ENCODE data around the gene PILRA. TPM values are rescaled to one million over a fixed set of nuclear protein-coding genes. Genes with fewer than 3 reads are reported as not detected.

The PILRA gene
- total RNA-seq, 1 experiment from 2014 or later, result 1.8 TPM

- TF ChIP-seq GTF2I (CRISPR knock-in tag; conservative IDR thresholded peaks at IDR 0.05), result no peak
- no peak for TF ChIP-seq E2F1 (CRISPR knock-in tag; IDR thresholded peaks at IDR 0.05)
- no peak for TF ChIP-seq IRF1 (CRISPR knock-in tag; IDR thresholded peaks at IDR 0.05)
- TF ChIP-seq NFATC4 (CRISPR knock-in tag; IDR thresholded peaks at IDR 0.05), result no peak
- TF ChIP-seq SOX15 (CRISPR knock-in tag; IDR thresholded peaks at IDR 0.05), result no peak
- TF ChIP-seq TCF7 (CRISPR knock-in tag; IDR thresholded peaks at IDR 0.05; ENCODE audit: low read depth), result no peak
- no peak for TF ChIP-seq ELF4 (CRISPR knock-in tag; IDR thresholded peaks at IDR 0.05; ENCODE audit: low read depth)
- no peak for TF ChIP-seq ATF3 (CRISPR knock-in tag; conservative IDR thresholded peaks at IDR 0.05)
- TF ChIP-seq CBFB (CRISPR knock-in tag; IDR thresholded peaks at IDR 0.05; ENCODE audit: low read depth), result no peak
- no peak for TF ChIP-seq ARID4B (CRISPR knock-in tag; IDR thresholded peaks at IDR 0.05; ENCODE audit: borderline replicate concordance)
- no peak for TF ChIP-seq ZNF425 (CRISPR knock-in tag; conservative IDR thresholded peaks at IDR 0.05)
- no peak for TF ChIP-seq MLX (CRISPR knock-in tag; IDR thresholded peaks at IDR 0.05)
- no peak for TF ChIP-seq ZNF396 (CRISPR knock-in tag; IDR thresholded peaks at IDR 0.05; ENCODE audit: borderline replicate concordance)
- no peak for TF ChIP-seq ZNF317 (CRISPR knock-in tag; IDR thresholded peaks at IDR 0.05; ENCODE audit: borderline replicate concordance, low read depth)
- no peaks in the 10 kb centered on the region for H3K4me1 Mint-ChIP-seq
- ATAC-seq, result no peak
- H3K4me3 Mint-ChIP-seq, result no peak overlapping the region
- DNase-seq (ENCODE audit: low spot score), result no peak
- ChIA-PET CTCF (interaction anchor here (1.4 kb wide), 1 partner anchor 49 kb away, joined by 4 read pairs; no protein-coding TSS in a partner anchor), POLR2A (no interaction called here)
- no peak overlapping the region for H3K27ac Mint-ChIP-seq
- H3K36me3 Mint-ChIP-seq, result peaks cover 68% of the 10 kb centered on the region
- no peaks in the 10 kb centered on the region for H3K27me3 Mint-ChIP-seq (ENCODE audit: low read depth)
- H3K9me3 Mint-ChIP-seq, result no peaks in the 10 kb centered on the region
These were observed 14.5 kb upstream of the PILRA start for GRCh38 chr7:100358857-100359212.

GRCh38 chr7:100360135-100360854, 13.0 kb upstream of the PILRA start:
- Mint-ChIP-seq H3K36me3 (peaks cover 69% of the 10 kb centered on the region), H3K27ac (no peak overlapping the region; the same call in 1 of the 2 replicates), H3K9me3 (no peaks in the 10 kb centered on the region), H3K4me3 (no peak overlapping the region), H3K27me3 (ENCODE audit: low read depth) (no peaks in the 10 kb centered on the region), H3K4me1 (no peaks in the 10 kb centered on the region)
- DNase-seq (ENCODE audit: low spot score) (no peak), ATAC-seq (no peak)
- CTCF ChIA-PET, result interaction anchor here (1.4 kb wide), 1 partner anchor 10 kb away, joined by 3 read pairs; no protein-coding TSS in a partner anchor
- POLR2A ChIA-PET, result no interaction called here
- no peak for TF ChIP-seq PREB (CRISPR knock-in tag; IDR thresholded peaks at IDR 0.05; ENCODE audit: borderline replicate concordance)
- TF ChIP-seq E2F1 (CRISPR knock-in tag; IDR thresholded peaks at IDR 0.05), result no peak
- TF ChIP-seq ZNF396 (CRISPR knock-in tag; IDR thresholded peaks at IDR 0.05; ENCODE audit: borderline replicate concordance), result no peak
- no peak for TF ChIP-seq ZBTB43 (CRISPR knock-in tag; IDR thresholded peaks at IDR 0.05)
- no peak for TF ChIP-seq ZBTB21 (CRISPR knock-in tag; IDR thresholded peaks at IDR 0.05; ENCODE audit: borderline replicate concordance)

All from WTC11 (cell line).